ENCODE results near the gene EFL1. TPM values are rescaled to one million over a fixed set of nuclear protein-coding genes. Genes with fewer than 3 reads are reported as not detected.

EFL1 gene
- total and polyA plus RNA-seq, 2 of the 8 experiments (the other 6 are each of a cell fraction or from before 2014, with no cell fraction given): 10.8 to 31.5 TPM

- TF ChIP-seq, protein P1, sequence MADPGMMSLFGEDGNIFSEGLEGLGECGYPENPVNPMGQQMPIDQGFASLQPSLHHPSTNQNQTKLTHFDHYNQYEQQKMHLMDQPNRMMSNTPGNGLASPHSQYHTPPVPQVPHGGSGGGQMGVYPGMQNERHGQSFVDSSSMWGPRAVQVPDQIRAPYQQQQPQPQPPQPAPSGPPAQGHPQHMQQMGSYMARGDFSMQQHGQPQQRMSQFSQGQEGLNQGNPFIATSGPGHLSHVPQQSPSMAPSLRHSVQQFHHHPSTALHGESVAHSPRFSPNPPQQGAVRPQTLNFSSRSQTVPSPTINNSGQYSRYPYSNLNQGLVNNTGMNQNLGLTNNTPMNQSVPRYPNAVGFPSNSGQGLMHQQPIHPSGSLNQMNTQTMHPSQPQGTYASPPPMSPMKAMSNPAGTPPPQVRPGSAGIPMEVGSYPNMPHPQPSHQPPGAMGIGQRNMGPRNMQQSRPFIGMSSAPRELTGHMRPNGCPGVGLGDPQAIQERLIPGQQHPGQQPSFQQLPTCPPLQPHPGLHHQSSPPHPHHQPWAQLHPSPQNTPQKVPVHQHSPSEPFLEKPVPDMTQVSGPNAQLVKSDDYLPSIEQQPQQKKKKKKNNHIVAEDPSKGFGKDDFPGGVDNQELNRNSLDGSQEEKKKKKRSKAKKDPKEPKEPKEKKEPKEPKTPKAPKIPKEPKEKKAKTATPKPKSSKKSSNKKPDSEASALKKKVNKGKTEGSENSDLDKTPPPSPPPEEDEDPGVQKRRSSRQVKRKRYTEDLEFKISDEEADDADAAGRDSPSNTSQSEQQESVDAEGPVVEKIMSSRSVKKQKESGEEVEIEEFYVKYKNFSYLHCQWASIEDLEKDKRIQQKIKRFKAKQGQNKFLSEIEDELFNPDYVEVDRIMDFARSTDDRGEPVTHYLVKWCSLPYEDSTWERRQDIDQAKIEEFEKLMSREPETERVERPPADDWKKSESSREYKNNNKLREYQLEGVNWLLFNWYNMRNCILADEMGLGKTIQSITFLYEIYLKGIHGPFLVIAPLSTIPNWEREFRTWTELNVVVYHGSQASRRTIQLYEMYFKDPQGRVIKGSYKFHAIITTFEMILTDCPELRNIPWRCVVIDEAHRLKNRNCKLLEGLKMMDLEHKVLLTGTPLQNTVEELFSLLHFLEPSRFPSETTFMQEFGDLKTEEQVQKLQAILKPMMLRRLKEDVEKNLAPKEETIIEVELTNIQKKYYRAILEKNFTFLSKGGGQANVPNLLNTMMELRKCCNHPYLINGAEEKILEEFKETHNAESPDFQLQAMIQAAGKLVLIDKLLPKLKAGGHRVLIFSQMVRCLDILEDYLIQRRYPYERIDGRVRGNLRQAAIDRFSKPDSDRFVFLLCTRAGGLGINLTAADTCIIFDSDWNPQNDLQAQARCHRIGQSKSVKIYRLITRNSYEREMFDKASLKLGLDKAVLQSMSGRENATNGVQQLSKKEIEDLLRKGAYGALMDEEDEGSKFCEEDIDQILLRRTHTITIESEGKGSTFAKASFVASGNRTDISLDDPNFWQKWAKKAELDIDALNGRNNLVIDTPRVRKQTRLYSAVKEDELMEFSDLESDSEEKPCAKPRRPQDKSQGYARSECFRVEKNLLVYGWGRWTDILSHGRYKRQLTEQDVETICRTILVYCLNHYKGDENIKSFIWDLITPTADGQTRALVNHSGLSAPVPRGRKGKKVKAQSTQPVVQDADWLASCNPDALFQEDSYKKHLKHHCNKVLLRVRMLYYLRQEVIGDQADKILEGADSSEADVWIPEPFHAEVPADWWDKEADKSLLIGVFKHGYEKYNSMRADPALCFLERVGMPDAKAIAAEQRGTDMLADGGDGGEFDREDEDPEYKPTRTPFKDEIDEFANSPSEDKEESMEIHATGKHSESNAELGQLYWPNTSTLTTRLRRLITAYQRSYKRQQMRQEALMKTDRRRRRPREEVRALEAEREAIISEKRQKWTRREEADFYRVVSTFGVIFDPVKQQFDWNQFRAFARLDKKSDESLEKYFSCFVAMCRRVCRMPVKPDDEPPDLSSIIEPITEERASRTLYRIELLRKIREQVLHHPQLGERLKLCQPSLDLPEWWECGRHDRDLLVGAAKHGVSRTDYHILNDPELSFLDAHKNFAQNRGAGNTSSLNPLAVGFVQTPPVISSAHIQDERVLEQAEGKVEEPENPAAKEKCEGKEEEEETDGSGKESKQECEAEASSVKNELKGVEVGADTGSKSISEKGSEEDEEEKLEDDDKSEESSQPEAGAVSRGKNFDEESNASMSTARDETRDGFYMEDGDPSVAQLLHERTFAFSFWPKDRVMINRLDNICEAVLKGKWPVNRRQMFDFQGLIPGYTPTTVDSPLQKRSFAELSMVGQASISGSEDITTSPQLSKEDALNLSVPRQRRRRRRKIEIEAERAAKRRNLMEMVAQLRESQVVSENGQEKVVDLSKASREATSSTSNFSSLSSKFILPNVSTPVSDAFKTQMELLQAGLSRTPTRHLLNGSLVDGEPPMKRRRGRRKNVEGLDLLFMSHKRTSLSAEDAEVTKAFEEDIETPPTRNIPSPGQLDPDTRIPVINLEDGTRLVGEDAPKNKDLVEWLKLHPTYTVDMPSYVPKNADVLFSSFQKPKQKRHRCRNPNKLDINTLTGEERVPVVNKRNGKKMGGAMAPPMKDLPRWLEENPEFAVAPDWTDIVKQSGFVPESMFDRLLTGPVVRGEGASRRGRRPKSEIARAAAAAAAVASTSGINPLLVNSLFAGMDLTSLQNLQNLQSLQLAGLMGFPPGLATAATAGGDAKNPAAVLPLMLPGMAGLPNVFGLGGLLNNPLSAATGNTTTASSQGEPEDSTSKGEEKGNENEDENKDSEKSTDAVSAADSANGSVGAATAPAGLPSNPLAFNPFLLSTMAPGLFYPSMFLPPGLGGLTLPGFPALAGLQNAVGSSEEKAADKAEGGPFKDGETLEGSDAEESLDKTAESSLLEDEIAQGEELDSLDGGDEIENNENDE (IDR thresholded peaks at IDR 0.05; ENCODE audit: insufficient replicate concordance, low read length): no peak
- TF ChIP-seq SP4 (IDR thresholded peaks at IDR 0.05; ENCODE audit: low read length) (no peak), HDAC2 (IDR thresholded peaks at IDR 0.05; ENCODE audit: borderline replicate concordance in 1 of 2, low read depth in 2 of 2, low read length in 2 of 2) (no peak), CTBP2 (IDR thresholded peaks at IDR 0.05; ENCODE audit: borderline replicate concordance, insufficient read depth, insufficient read length, low read length) (no peak), E2F6 (IDR thresholded peaks at IDR 0.05) (no peak), FOSL1 (IDR thresholded peaks at IDR 0.05; ENCODE audit: insufficient read depth, low read depth, low read length) (no peak), SRF (IDR thresholded peaks at IDR 0.05; ENCODE audit: low read depth, low read length) (no peak), HDAC6 (IDR thresholded peaks at IDR 0.05; ENCODE audit: low read depth, low read length) (no peak), SIX5 (IDR thresholded peaks at IDR 0.05; ENCODE audit: low read depth, low read length) (no peak), RXRA (IDR thresholded peaks at IDR 0.05; ENCODE audit: insufficient read depth, low read depth, low read length) (no peak), EGR1 (IDR thresholded peaks at IDR 0.05; ENCODE audit: borderline replicate concordance, low read depth, low read length) (no peak), POLR2A (IDR thresholded peaks at IDR 0.05; ENCODE audit: control extremely low read depth in 1 of 2, low read depth in 2 of 2, low read length in 2 of 2) (no peak)
These were observed 42.2 kb upstream of the EFL1 start (continued) for GRCh38 chr15:82304778-82305090.
